Brain microvascular endothelial cell (primary cell): ENCODE measurements around the gene BNIPL.
A peak's percentile ranks its signal among the peaks of the same experiment; 100 is the strongest.

ENCODE experiments used
- DNase-seq: peaks from one replicate; pipeline ENCODE4 v3.0.0-alpha.2; 2020
- H3K27ac ChIP-seq: fragments of 250-450 bp; sonication (Bioruptor Pico); 2 replicates; pipeline ENCODE4 v1.5.1; 2020; ENCODE audit warnings: mild to moderate bottlenecking, moderate library complexity
- H3K27me3 ChIP-seq: fragments of 250-450 bp; sonication (Bioruptor Pico); replicated peaks from 2 replicates; pipeline ENCODE4 v1.5.1; 2020; ENCODE audit warnings: mild to moderate bottlenecking
- H3K36me3 ChIP-seq: fragments of 250-450 bp; sonication (Bioruptor Pico); replicated peaks from 2 replicates; pipeline ENCODE4 v1.5.1; 2020; ENCODE audit warnings: mild to moderate bottlenecking
- H3K4me3 ChIP-seq: 2 replicates; pipeline ENCODE4 v1.5.1; 2011; ENCODE audit warnings: low read depth, mild to moderate bottlenecking, control low read depth, low read length, moderate library complexity
- CTCF ChIP-seq: IDR thresholded peaks from 2 replicates; pipeline ENCODE4 v1.5.1; 2011; ENCODE audit warnings: low read depth, mild to moderate bottlenecking, moderate library complexity, low read length, control low read depth, inconsistent platforms; ENCODE audit errors: missing control alignments
- in situ Hi-C: cut with HindIII; loops from 2 replicates; pipeline ENCODE4 v1.10.0; 2017; ENCODE audit warnings: low sequenced_read_pairs, low pct_ligation_motif_present

The BNIPL gene

GRCh38 chr1:151010346-151010726 is 26.1 kb upstream of the BNIPL start:
- in situ Hi-C loops = no loop called here
- no peak for TF ChIP-seq CTCF
- Histone ChIP-seq H3K27me3 (no peaks in the 10 kb centered on the region), H3K4me3 (no peak overlapping the region), H3K36me3 (no peaks in the 10 kb centered on the region), H3K27ac (no peak overlapping the region)
- no peak for DNase-seq

- DNase-seq = no peak
- Histone ChIP-seq H3K4me3 (no peak overlapping the region), H3K36me3 (no peaks in the 10 kb centered on the region), H3K27me3 (no peaks in the 10 kb centered on the region), H3K27ac (no peak overlapping the region)
- no peak for TF ChIP-seq CTCF
- in situ Hi-C loops = no loop called here
Measured at GRCh38 chr1:151011154-151011850, 25.1 kb upstream of the BNIPL start.

GRCh38 chr1:151012684-151013471 is 23.5 kb upstream of the BNIPL start:
- Histone ChIP-seq H3K27me3 (no peaks in the 10 kb centered on the region), H3K4me3 (no peak overlapping the region), H3K27ac (peak overlapping the region; percentile 52), H3K36me3 (no peaks in the 10 kb centered on the region)
- DNase-seq = peak; percentile 39
- TF ChIP-seq CTCF = no peak
- in situ Hi-C loops = no loop called here

GRCh38 chr1:151013518-151013917 is 22.9 kb upstream of the BNIPL start:
- H3K36me3 ChIP-seq = no peaks in the 10 kb centered on the region
- no peaks in the 10 kb centered on the region for H3K27me3 ChIP-seq
- no peak overlapping the region for H3K4me3 ChIP-seq
- in situ Hi-C loops = no loop called here
- peak overlapping the region; percentile 52 for H3K27ac ChIP-seq
- peak; percentile 65 for DNase-seq
- TF ChIP-seq CTCF = peak; percentile 12

- Histone ChIP-seq H3K27me3 (no peaks in the 10 kb centered on the region), H3K27ac (no peak overlapping the region), H3K36me3 (peaks cover 18% of the 10 kb centered on the region), H3K4me3 (no peak overlapping the region)
- TF ChIP-seq CTCF = peak; percentile 89
- in situ Hi-C loops = no loop called here
- peak; percentile 69 for DNase-seq
Measured at GRCh38 chr1:151024540-151025146, 11.7 kb upstream of the BNIPL start.
